Measurements from ENCODE around the gene GORASP2.

Gene GORASP2

DNA sequence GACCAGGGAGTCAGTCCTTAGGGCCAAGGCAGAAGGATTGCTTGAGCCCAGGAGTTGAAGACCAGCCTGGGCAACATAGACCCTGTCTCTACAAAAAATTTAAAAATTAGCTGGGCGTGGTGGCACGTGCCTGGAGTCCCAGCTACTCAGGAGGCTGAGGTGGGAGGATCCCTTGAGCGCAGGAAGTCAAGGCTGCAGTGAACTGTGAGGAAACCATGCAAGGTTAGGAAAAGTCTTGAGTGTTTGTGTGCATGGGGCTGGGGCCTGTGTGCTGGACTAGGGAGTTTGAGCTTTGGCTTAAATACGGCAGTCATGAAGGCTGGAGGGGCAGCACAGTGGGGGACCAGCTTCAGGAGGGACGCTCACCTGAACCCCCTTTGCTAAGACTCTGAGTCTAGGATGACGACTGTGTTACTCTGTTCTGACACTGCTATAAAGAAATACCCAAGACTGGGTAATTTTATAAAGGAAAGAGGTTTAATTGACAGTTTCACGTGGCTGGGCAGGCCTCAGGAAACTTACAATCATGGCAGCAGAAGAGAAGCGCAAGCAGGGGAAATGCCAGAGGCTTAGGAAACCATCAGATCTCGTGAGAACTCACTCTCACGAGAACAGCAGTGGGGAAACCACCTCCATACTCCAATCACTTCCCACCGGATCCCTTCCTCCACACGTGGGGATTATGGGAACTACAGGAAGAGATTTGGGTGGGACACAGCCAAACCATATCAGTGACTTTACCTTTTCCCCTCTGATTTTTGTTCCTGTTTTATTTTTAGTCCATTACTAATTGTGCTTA is 39.4 kb downstream of the GORASP2 start:
- DNase-seq, result no peak

DNA sequence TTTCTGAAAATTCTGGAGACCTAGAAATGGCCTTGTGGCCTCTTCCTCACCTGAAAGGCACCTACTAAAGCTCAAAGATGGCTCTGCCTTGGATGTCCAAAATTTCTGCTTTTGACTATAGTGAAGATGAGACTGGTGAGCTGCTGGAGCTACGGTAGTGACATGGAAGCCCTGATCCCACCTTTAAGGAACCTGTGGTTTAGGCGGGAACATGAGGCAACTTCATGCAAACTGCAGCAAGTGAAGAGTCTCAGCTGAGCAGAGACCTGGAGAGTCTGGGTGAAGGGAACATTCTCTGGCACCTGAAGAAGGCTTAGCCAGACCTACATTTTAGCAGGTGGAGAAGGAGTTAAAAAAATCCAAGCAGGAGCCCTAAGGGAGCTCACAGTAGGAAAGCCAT is 40.0 kb downstream of the GORASP2 start:
- no peak for DNase-seq

DNA sequence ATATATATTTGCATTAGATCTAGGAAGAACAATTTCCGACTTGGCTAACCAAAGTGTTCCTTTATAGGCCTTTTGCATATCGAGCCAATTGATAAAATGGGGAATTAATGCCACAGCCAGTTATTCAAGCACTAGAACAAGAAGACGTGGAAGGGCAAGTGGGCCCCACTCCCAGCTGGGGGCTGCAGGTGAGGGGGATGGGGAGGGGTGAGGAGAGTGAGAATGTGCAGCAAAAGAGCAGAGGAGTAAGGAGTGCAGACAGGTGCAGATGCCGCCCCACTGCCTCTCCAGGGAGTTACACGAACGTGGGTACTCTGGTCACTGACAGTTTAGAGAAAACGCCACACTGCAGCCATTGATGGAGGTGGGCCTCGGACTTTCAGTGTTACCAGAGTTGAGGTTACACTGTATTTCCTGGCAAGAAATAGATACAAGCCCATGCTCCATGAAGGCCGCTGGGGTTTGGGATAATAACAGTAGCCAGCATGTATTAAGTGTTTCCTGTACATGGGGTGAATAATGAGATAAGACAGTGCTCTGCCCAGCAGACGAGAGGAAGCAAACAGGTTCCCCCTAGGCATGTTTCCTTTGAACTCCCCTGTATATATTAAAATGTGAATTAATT is 40.9 kb downstream of the GORASP2 start:
- no peak for DNase-seq

DNA sequence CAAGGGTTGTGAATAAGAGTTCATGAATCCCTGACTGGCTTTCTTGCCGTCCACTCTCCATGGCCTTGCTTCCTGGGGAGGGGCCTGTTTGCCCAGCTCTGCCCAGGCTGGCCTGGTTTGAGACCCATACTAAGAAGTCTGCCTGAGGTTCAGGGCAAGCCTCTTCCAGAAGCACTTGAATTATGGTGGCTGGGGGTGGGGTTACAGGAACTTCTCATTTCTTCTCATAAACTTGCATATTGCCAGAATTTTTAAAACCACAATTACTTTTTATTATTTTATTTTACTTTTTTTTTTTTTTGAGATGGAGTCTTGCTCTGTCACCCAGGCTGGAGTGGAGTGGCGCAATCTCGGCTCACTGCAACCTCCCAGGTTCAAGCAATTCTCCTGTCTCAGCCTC is 42.0 kb downstream of the GORASP2 start:
- DNase-seq, result no peak

DNA sequence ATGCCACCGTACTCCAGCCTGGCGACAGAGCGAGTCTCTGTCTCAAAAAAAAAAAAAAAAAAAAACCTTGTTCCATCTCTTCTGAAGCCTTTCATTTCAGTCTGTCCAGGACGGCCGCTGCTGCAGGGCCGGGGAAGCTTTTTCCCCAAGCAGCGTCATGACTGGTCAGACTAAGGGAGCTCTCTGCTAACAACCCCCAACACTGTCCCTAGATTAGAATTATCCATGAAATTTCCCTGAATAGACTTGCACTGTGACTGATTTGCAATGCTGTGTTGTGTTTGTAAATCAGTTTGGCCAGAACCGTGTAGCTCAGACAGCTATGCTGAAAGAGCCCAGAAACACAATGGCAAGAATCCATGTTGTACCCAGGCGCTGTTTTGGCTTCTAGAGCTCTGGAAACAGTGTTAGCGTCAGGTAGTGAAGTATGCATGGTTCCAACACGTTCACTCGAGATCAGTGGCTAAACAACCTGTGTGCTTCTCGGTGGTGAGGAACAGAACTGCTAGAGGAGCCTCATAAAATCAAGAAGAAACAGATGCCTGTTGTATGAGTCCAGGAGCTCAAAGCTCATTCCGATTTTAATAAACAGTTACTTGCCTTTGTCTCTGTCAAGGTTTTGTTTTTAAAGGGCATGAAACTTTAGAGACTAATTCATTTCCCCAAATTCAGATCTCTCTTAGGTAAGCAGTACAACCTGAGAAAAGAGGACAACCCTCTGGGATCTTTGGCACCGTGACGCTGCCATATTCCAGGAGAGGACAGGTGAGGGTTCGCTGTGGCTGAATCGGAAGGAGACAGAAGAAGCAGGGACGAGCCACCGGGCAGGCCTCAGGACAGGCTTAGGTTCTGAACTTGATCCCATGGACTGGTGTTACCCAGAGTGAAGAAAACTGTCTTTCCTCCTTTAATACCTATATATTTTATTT is 43.5 kb downstream of the GORASP2 start:
- DNase-seq, result peak; percentile 54 to 61

DNA sequence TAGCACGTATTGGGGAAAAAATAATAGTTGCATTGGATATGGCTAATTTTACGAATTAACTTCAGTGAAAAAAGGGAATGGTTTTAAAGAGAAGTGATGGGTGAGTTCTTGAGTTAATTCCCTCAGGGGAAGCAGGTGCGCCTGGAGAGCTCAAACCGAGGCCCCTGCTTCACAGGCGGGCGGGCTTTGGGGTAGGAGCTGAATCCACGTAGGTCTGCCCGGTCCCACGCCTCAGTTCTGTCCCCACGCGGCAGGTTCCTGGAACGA is 44.1 kb downstream of the GORASP2 start:
- DNase-seq, result no peak

DNA sequence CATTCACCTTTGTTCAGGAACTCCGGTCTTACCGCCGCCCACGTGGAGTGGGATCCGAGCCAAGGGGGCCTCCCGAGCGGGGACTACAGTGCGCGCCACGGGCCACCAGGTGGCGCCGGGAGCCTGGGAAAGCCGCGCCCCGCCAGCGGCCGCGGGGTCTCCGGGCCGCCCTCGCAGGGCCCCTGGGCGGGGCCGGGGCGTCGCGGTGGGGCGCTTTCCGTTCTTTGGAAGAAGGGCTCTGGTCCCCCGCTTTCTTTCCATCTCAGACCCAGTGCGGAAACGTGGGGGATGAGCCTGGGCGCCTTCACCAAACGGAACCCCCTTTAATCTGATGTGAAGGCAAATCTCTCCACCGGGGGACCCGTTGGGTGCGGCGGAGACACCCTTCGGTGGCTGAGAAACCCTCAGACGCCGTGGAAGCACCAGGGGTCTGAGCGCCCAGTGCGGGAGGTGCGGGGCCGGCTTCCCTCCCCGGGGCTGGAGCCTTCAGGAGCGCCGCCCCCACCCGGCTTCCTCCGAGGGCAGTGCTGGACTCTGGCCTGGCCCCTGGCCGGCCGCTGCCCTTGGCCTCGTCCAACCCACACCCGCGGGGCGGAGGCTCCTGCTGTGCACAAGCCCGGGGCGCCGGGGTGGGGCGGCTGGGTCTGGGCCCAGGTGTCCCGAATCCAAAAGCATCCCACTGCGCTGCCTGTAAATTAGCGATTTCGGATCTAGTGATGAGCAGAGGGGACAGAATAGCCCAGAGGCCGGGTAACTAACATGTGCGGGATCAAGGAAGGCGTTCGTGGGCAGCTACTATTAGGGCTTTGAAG is 44.6 kb downstream of the GORASP2 start:
- peak; percentile 87 to 88 for DNase-seq

DNA sequence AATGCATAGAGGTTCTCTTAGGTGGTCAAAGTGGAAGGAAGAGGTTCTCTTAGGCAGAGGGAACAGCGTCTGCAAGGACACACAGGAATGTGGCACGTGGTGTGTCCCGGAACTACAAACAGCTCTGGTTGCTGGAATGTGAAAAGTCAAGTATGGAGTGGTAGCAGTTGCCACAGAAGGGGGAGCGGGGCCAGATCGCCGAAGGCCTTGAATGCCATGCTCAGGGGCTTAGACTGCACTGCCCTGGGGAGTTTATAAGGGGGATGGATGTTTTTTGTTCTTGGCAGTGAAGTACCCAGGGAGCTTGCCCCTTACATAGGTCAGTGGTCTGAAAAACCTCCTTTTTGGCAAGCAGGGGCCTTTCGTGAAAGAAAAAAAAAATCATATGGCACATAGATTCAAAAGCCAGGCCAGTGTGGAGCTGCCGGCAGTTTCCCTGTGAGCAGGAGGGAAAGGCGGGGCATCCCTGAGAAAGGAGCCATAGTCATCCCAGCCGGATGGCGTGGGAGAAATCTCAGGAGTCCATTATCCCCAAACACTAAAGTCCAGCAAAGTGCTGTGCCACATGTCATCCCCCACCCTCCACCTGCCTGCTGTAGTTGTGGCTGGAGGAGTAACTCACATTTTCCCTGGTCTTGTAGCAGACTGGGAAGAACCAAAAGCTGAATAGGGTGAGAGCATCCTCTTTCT is 45.4 kb downstream of the GORASP2 start:
- DNase-seq, result peak; percentile 27 to 38

DNA sequence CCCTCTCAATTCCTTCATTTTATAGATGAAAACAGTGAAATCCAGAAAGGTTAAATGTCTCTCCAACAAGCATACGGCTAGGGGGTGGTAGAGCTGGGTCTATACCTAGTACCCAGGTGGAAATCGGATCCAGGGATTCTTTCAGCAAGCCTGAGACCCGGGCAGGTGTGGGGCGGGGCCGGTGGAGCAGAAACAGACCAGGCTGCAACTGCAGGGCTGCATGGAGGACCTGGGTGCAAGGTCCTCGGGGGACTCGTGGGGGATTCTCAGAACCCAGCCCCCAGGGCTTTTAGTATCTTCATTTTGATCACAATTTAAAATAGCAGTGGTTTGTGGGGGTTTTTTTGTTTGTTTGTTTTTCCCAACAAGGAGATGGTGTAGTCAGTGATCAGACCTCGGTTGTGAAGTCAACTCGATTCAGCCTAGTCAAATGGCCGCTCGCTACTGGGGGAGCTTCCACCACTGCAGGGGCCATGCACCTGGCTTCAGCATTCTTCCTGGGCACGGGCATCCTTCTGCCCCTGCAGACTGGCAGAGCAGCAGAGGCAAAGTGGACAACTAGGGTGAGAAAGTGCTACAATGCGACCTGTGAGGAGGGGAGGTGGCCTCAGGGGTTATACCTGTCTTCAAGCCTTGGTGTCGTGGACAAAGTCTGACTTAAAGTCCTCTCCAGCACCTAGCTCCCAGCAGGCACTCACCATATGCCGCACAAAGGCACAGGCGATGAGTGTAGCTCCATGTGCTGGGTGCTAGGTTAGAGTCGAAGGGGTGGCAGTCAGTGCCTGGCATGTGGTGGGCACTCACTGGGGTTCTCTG is 46.3 kb downstream of the GORASP2 start:
- DNase-seq, result no peak

DNA sequence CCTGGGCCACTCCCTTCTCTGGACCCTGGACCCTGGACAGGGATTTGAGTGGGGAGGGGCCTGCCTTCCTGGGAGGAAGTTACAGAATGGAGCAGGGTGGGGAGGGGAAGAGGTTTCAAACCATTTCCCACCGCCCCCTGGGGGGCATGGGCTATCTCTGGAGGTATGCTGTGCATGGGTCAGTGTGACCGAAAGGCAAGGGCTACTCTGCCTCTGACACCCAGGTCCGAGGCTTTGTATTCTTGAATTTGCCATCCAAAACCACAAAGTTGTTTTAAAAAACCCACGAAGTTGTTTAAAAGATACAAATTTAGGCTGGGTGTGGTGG is 46.9 kb downstream of the GORASP2 start:
- DNase-seq, result no peak

DNA sequence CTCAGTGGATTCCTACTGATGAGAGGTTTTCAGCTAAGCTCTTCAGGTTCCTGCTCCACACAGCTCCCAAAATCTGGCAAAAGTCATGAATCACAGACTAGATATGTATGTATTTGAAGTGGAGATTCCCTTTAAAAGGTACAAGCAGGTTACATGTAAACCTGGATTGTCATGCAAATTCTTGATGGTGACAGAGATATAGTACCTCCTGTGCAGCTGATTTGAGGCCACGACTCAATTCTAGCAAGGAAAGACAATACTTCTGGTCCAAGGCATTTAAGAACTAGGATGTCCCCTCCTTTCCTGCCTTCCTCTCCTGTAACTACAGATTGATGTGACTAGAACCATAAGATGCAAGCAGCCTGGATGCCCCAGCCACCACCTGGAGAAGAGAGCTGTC is 55.0 kb downstream of the GORASP2 start:
- no peak for DNase-seq

DNA sequence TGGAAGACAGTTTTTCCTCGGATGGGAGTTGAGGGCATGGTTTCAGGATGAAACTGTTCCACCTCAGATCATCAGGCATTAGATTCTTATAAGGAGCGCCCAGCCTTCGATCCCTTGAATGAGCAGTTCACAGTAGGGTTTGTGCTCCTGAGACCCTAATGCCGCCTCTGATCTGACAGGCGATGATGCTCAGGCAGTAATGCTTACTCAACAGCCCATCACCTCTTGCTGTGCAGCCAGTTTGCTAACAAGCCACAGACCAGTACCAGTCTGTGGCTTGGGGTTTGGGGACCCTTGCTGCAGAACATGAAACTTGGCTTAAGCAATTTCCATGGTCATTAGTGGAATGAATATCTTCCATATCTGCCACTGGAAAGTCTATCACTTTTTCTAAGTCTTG is 56.4 kb downstream of the GORASP2 start:
- DNase-seq, result no peak

DNA sequence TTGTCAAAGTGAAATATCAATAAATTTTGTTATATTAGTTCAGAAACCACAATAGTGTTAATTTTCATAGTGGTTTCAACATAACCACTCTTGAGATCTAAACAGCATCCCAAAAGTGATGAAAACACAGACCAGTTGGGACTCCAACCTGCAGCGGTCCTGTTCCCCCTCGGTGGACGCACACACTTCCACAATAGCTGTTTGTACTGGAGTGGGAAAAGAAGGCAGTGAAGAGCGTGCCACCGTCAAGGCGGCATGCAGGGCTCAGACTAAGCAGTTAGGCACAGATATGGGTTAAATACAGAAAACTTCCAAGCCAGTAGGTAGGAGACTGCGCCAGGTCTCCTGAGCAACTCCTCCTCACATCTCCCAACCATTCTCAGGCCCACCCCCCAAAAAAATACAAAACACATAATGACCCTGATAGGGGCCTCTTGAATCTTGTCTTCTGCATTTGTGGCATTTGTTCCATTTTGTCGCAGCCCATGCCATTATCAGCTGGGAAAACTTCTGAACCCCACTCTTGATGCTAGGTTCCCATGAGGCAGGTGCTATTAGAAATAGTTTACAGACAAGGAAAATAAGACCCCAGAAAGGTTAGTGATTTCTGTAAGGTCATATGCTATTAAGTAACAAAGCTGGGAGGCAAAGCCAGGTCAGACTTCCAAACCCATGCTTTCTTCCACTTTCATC is 57.7 kb downstream of the GORASP2 start:
- no peak for DNase-seq

DNA sequence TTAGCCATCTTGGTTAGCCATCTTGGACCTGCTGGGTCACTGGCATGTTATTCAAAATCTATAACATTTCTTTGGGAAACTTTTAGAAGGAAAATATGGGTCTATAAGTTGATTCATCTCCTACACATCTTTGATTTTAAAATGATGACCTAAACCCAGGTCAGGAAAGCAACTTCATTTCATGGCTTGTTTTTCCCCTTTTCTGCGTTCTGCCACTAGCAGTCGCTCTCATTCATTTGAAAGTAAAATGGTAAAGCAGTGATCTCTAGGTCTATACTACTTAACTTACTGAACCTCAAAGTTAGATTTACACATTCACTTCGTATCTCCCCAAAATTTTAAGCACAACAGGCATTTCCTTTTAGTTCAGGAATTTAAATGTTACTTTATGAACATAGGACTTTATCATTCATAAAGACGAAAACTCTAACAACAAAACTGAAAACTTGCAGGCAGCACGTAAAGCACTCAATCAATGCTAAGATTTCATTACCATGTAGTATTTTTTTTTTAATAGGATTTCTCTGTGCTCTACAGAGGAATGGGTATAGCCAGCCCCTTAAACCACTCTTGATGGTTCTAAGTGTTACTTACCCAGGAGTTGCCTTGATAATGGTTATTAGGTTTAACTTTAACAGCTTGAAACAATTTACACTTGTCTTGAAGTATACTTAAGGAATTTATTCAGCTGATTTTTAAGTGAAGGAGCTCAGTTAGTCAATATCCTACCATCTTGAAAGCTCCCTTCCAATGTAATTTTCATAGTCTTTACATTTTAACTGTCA is 62.5 kb downstream of the GORASP2 start:
- DNase-seq, result no peak

DNA sequence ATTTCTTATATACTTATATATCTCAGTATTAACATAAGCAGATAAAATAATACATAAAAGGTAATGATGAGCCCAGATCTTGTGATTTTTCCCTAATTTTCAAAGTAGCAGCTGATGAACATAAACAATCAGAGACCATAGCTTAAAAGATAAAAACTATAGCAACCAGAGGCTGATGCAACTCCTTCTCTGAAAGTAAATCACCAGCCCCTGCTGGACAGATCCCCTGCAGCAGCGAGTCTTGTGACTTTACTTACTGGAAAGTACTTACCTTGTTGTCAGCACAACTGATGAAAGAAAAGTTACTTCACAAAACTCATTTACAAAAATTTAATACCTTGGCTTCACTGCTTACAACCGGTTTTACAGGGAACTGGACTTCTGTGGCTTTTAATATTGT is 67.3 kb downstream of the GORASP2 start:
- no peak for DNase-seq

DNA sequence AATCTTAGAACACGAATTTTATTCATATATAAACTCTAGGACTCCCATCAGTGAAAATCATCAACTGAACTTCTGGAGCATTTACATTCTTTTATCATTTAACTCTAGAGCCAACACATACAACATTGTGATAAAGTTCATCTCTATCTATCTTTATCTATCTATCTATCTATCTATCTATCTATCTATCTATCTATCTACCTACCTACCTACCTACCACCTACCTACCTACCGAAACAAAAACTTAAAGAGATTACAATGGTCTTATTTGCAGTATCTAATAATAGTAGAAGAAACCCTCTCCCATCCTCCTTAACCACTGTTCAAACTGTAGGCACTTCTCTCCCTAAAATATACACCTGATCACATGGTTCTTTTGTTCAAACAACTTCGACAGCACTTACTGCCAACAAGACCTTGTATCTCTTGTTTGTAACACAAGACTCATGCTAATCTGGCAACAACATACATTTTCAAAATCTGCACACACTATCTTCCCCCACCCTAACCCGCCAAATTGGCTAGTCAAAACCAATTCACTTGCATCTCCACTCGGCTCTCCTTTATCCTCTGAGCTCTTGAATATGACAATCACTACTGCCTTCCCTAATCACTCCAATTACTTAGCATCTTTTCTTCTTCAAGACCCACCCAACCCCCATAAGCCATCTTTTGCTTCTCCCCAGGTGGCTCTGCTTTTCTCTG is 69.0 kb downstream of the GORASP2 start:
- DNase-seq, result no peak

DNA sequence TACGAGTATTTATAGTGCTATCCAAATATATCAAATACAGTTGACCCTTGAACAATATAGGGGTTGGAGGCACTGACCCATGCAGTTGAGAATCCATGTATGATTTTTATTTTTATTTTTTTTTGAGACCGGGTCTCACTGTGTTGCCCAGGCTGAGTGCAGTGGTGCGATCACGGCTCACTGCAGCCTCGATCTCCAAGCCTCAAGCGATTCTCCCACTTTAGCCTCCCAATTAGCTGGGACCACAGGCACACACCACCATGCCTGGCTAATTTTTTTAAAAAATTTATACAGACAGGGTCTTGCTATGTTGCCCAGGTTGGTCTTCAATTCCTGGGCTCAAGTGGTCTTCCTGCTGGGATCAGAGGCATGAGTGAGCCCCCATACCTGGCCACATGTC is 70.6 kb downstream of the GORASP2 start:
- DNase-seq, result no peak

DNA sequence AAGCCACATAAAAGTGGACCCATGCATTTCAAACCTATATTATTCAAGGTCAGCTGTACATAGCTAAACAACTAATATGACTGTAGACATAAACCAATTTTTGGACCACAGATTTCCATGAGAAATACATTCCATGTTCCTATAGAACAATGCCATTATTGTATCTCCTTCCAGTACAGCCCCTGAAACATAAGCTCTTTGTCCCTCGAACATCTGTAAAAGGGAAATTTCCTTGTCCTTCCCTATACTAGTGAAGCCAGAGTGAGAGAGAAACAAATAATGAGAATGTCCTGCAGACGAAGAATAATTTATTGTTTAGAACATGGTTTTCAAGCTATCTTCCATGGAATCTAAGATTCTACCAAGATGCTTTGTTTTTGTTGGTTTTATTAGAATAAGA is 75.3 kb downstream of the GORASP2 start:
- no peak for DNase-seq

DNA sequence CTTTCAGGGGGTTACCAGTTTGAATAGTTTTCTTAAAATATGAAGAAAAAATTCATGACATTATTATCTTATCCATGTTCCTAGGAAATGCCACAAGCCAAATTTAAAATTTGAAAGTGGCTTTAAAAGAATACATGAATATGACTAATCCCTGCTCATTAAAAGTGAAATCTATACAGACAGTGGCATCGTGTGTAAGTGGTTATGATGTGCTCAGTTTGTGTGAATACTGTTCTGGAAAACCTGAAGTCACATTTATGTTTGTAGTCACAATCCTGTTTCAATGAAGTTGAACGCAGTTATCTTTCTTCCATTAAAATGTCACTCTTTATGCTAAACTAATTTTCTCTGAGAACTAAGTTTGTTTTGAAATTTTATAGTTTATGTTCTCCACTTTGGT is 75.8 kb downstream of the GORASP2 start:
- DNase-seq, result no peak

Data from Kasumi-1 (cell line).